ENCODE measurements around the gene MAPK4. TPM values are rescaled to one million over a fixed set of nuclear protein-coding genes. Genes with fewer than 3 reads are reported as not detected.

MAPK4 gene
- total RNA-seq, 2 donors from 2014 or later, result not detected

DNA sequence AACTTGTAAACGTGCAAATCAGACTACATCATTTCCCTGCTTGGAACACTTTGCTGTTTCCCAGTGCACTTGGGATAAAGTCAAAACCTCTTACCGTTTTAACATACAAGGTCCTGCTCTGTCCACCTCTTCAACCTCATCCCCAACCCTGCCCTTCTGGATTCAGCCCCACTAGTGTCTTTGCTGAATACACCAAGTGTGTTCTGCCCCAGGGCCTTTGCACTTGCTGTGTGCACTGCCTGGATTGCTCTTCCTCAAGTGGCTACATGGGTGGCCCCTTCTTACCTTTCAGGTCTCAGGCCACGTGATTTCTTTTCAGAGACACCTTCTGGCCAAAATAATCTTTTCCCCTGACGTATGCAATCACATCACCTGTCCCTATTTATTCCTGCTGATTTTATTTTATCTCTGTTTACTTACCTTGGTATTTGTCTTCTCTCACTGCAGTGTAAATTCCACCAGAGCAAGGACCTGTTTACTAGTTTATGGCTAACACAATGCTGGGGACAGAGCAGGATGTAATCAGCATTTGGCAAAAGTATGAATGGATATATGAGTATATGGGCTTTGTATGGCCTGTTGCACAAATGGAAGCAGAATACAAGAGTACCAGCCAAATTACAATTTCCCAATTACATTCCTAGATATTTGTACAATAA, 63.9 kb downstream of the MAPK4 start:
- Mint-ChIP-seq H3K4me3 (no peak overlapping the region), H3K36me3 (ENCODE audit: low read depth) (no peaks in the 10 kb centered on the region), H3K27me3 (peaks cover 7% of the 10 kb centered on the region), H3K9me3 (no peaks in the 10 kb centered on the region), H3K27ac (no peak overlapping the region), H3K4me1 (no peaks in the 10 kb centered on the region)
- no peak for ATAC-seq (replicated peaks)

GRCh38 chr18:50624981-50625380, 65.1 kb downstream of the MAPK4 start:
- H3K27me3 Mint-ChIP-seq, result peaks cover 7% of the 10 kb centered on the region
- no peaks in the 10 kb centered on the region for H3K36me3 Mint-ChIP-seq (ENCODE audit: low read depth)
- no peak overlapping the region for H3K27ac Mint-ChIP-seq

GRCh38 chr18:50626317-50626716, 66.4 kb downstream of the MAPK4 start:
- no peaks in the 10 kb centered on the region for H3K36me3 Mint-ChIP-seq (ENCODE audit: low read depth)

More at GRCh38 chr18:50624981-50625380, 65.1 kb downstream of the MAPK4 start:
- H3K4me3 Mint-ChIP-seq, result no peak overlapping the region
- H3K9me3 Mint-ChIP-seq, result no peaks in the 10 kb centered on the region
- H3K4me1 Mint-ChIP-seq, result no peaks in the 10 kb centered on the region
- no peak for ATAC-seq (replicated peaks)

DNA sequence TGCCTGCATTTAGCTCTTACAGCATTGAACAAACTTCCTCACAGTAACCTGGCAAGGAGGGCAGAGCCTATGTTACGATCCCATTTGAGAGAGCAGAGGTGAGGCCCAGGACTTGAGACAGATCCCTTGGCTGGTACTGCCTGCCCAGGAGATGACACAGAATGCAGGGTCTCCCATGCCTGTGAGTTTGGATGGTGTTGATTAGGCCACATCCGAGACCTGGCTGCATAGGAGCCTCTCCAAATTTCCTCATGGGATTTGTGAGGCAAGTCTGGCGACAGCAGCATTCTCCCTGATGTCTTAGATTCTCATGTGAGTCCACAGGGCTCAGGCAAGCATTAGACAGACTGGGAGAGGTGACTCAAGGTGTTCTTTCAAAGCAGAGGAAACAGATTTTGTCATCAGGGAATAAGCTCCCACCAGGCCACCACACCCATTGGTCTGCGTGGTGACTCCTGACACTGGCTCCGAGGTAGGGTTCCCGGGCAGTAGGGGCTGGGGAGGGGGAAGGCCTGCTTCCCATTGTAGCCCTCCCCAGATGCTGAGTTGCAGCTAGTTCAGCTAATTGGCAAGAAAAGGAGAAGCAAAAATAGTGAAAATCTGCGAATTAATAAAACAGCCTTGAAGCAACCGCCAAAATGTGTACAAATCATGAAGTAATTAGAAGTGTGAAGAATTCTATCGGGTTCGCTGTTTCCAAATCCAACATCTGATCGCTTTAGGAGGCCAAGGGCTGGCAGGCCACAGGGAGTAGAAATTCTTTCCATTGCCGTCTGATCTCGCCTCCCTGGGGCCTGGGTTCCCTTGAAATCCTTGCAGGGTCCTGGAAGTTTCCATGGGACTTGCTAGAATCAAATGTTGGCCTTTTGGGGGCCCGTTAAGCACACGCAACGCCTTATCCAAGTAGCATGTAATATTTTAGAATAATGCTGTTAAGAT, 68.0 kb downstream of the MAPK4 start:
- Mint-ChIP-seq H3K27me3 (peaks cover 10% of the 10 kb centered on the region), H3K4me1 (no peaks in the 10 kb centered on the region), H3K36me3 (ENCODE audit: low read depth) (no peaks in the 10 kb centered on the region), H3K4me3 (no peak overlapping the region), H3K27ac (no peak overlapping the region), H3K9me3 (no peaks in the 10 kb centered on the region)
- ATAC-seq (replicated peaks), result no peak

More at GRCh38 chr18:50626317-50626716, 66.4 kb downstream of the MAPK4 start:
- no peak overlapping the region for H3K27ac Mint-ChIP-seq
- H3K9me3 Mint-ChIP-seq, result no peaks in the 10 kb centered on the region
- H3K4me1 Mint-ChIP-seq, result no peaks in the 10 kb centered on the region
- no peak for ATAC-seq (replicated peaks)
- H3K4me3 Mint-ChIP-seq, result no peak overlapping the region
- peaks cover 10% of the 10 kb centered on the region for H3K27me3 Mint-ChIP-seq

DNA sequence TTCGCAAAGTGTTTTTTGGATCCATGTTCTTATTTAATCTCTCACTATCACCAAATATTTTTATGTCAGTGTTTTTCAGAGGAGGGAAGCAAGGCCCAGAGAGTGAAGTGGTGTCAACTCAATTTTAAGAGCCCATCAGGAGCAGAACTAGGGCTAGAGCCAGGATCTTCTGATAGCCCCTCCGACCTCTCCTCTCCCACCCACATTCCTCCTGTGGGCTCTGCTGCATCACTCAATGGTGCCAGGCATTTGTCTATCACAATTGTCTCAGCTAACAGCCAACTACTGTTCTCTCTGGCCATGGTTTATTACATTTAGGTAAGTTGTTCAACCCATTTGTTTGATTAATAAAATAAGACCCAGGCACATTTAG, 68.6 kb downstream of the MAPK4 start:
- H3K27ac Mint-ChIP-seq, result no peak overlapping the region
- no peaks in the 10 kb centered on the region for H3K36me3 Mint-ChIP-seq (ENCODE audit: low read depth)
- no peak for ATAC-seq (replicated peaks)
- no peak overlapping the region for H3K4me3 Mint-ChIP-seq
- peaks cover 8% of the 10 kb centered on the region for H3K27me3 Mint-ChIP-seq
- H3K4me1 Mint-ChIP-seq, result no peaks in the 10 kb centered on the region
- H3K9me3 Mint-ChIP-seq, result no peaks in the 10 kb centered on the region

- no peak for ATAC-seq (replicated peaks)
- H3K4me3 Mint-ChIP-seq, result no peak overlapping the region
- no peaks in the 10 kb centered on the region for H3K4me1 Mint-ChIP-seq
- no peaks in the 10 kb centered on the region for H3K9me3 Mint-ChIP-seq
- no peaks in the 10 kb centered on the region for H3K36me3 Mint-ChIP-seq (ENCODE audit: low read depth)
- H3K27me3 Mint-ChIP-seq, result peaks cover 7% of the 10 kb centered on the region
- no peak overlapping the region for H3K27ac Mint-ChIP-seq
Measured at GRCh38 chr18:50629148-50629631, 69.3 kb downstream of the MAPK4 start.

GRCh38 chr18:50630895-50631294, 71.0 kb downstream of the MAPK4 start:
- no peak overlapping the region for H3K27ac Mint-ChIP-seq
- H3K4me1 Mint-ChIP-seq, result no peaks in the 10 kb centered on the region
- no peak overlapping the region for H3K4me3 Mint-ChIP-seq
- no peaks in the 10 kb centered on the region for H3K36me3 Mint-ChIP-seq (ENCODE audit: low read depth)
- H3K9me3 Mint-ChIP-seq, result no peaks in the 10 kb centered on the region
- ATAC-seq (replicated peaks), result no peak
- H3K27me3 Mint-ChIP-seq, result peaks cover 7% of the 10 kb centered on the region

DNA sequence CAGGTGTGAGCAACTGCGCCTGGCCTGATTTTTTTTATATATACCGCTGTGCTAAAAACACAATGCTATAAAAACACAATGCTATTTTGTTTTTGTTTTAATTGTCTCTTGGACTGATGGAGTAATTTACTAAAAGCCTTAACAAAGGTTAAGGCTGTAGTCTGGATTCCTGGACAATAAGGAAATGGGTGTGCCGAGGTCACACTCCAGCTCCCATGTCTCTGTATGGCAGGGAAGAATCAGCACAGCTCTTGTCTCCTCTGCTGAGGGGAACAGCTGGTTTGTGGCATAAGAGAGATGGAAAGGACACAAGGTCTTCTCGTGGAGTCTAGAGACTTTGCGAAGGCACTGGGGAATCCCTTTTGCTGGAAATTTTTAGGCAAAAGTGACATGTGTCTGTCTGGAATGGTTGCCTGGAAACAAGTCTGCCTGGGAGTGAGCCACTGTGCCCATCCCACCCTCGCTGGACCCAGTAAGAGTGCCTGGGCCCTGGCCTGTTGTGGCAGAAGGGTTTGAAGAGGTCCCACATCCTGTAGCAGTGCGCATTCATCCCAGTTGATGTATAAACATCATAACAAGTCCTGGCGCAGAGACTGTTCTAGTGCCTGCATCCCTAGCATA, 73.1 kb downstream of the MAPK4 start:
- Mint-ChIP-seq H3K27ac (no peak overlapping the region), H3K27me3 (peaks cover 7% of the 10 kb centered on the region), H3K4me3 (no peak overlapping the region), H3K9me3 (no peaks in the 10 kb centered on the region), H3K36me3 (ENCODE audit: low read depth) (no peaks in the 10 kb centered on the region), H3K4me1 (no peaks in the 10 kb centered on the region)
- ATAC-seq (replicated peaks), result no peak

- Mint-ChIP-seq H3K36me3 (ENCODE audit: low read depth) (no peaks in the 10 kb centered on the region), H3K27ac (no peak overlapping the region), H3K4me1 (no peaks in the 10 kb centered on the region), H3K9me3 (no peaks in the 10 kb centered on the region), H3K4me3 (no peak overlapping the region), H3K27me3 (peaks cover 7% of the 10 kb centered on the region)
- ATAC-seq (replicated peaks), result no peak
Measured at GRCh38 chr18:50633992-50634391, 74.1 kb downstream of the MAPK4 start.

DNA sequence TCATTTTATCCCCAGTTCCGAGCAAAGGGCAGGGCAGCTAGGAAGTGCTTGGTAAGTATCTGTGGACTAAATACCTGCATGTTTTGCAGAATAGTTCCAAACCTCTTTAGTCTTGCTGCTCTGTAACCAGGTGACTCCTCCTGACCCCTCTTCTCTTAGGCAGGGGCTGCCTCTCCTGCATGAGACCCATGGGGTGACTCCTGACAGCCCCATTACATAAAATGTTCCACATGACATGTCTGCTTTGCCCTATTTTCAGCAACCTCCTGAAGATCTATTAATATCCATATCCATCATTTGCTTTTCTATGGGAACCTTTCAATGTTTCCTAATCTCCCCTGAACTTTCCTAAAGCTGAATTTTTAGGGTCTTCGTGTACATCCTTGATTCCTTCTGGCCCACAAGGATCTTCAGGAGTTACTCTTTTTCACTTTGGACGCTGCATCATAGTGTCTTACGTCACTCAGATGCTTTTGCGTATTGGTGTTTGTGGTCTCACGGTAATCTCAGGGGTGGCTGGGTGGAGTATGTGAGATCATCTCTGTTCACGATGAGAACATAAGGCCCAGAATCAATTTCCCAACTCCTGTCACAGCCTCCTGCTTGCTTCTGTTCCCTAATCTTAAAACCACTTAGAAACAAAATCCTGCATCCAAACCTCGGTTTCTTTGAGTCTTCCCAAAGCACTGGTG, 76.6 kb downstream of the MAPK4 start:
- H3K4me1 Mint-ChIP-seq, result no peaks in the 10 kb centered on the region
- H3K27ac Mint-ChIP-seq, result no peak overlapping the region
- no peak overlapping the region for H3K4me3 Mint-ChIP-seq
- no peaks in the 10 kb centered on the region for H3K9me3 Mint-ChIP-seq
- no peak for ATAC-seq (replicated peaks)
- H3K36me3 Mint-ChIP-seq (ENCODE audit: low read depth), result no peaks in the 10 kb centered on the region
- H3K27me3 Mint-ChIP-seq, result peaks cover 7% of the 10 kb centered on the region

GRCh38 chr18:50638016-50638883, 78.4 kb downstream of the MAPK4 start:
- H3K4me1 Mint-ChIP-seq, result no peaks in the 10 kb centered on the region
- no peak overlapping the region for H3K27ac Mint-ChIP-seq
- no peaks in the 10 kb centered on the region for H3K9me3 Mint-ChIP-seq
- H3K36me3 Mint-ChIP-seq (ENCODE audit: low read depth), result no peaks in the 10 kb centered on the region
- no peak overlapping the region for H3K4me3 Mint-ChIP-seq
- ATAC-seq (replicated peaks), result no peak
- H3K27me3 Mint-ChIP-seq, result peaks cover 10% of the 10 kb centered on the region

DNA sequence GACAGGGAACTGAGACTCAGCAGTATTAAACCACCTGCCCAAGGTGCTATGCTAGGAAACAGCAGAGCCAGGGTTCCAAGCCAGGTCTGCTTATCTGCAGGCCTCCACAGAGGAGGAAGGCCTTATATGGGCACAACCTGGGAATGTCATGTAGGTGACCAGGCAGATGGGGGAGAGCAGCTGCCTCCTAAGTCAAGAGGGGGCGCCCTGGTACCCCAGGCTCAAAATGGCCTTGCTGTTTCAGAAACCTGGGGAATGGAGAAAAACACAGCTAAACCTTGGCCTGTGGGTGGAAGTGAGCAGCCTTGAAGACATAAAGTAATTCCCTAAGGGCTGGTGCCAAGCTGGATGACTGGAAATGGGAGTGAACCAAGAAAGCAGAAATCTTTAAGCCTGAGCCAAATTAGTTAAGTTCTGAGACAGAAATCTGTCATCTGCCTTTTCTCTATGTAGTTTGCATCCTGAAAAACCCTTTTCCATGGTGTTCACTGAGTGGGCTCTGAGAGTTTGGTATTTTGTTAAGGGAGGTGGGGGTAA, 79.1 kb downstream of the MAPK4 start:
- no peak overlapping the region for H3K4me3 Mint-ChIP-seq
- H3K4me1 Mint-ChIP-seq, result no peaks in the 10 kb centered on the region
- no peaks in the 10 kb centered on the region for H3K9me3 Mint-ChIP-seq
- ATAC-seq (replicated peaks), result no peak
- no peaks in the 10 kb centered on the region for H3K36me3 Mint-ChIP-seq (ENCODE audit: low read depth)
- H3K27ac Mint-ChIP-seq, result no peak overlapping the region
- peaks cover 10% of the 10 kb centered on the region for H3K27me3 Mint-ChIP-seq

DNA sequence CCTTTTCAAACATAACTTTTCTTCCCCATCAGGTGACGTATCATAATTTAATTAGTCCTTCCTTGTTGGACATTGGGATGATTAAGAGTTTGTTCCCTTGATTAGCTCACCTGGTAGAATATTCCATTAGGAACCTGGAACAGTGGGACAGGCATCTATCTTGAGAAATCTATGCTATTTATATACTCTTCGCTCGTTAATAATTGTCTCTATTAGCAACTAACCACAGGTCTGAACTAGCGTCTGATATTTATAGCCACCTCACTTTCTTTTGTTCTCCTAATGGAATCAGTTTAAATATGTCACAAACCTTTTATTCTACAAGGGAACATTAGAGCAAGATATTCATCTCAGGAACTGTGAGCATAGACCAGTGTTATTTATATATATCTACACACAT, 79.8 kb downstream of the MAPK4 start:
- H3K9me3 Mint-ChIP-seq, result no peaks in the 10 kb centered on the region
- H3K36me3 Mint-ChIP-seq (ENCODE audit: low read depth), result no peaks in the 10 kb centered on the region
- H3K27ac Mint-ChIP-seq, result no peak overlapping the region
- H3K4me1 Mint-ChIP-seq, result no peaks in the 10 kb centered on the region
- peaks cover 15% of the 10 kb centered on the region for H3K27me3 Mint-ChIP-seq
- H3K4me3 Mint-ChIP-seq, result no peak overlapping the region
- no peak for ATAC-seq (replicated peaks)

Measured in activated T-helper 17 cell treated with anti-CD3 and anti-CD28 coated beads, Interleukin-2, amount 50 U/mL, for 72 hours (primary cell).